ENCODE results near the gene PYGB.

Gene PYGB

DNA sequence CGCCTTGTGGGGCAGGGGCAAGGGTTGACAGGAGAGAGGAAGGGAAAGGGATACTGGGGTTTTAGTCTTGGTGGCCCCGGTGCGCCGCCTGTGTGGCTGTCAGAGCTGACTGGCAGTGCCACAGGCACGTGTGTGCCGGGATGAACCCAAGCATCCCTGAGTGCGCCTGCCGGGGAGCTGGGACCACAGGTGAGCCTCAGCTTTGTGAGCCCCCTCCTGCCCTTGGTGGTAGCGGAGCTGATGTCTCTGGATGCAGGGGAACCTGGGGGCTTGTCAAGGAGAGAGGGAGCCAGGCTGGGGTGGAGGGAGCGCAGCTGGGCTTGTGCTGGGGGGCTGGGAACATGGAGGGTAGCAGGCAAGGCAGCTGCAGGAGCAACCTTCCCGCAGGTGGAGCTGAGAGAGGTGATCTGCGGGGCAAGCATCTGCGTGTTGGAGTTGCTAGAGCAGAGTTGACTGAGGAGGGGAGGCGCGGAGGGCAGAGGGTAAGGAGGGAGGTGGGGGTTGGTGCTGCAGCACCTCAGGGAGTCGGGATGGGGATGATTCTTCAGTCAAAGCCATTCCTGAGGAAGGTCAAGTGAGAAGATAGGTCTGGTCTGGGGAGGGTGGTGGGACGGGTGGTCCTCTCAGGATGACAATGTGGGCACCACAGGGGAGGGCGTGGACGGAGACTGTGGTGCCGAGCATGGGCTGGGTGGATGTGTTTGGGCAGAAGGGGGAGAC, 28.1 kb downstream of the PYGB start:
- no peak for TF ChIP-seq Cebpa-rat (IDR thresholded peaks at IDR 0.05)
- H3K4me2 ChIP-seq, result no peak overlapping the region
- H3K36me3 ChIP-seq, result peaks cover 83 to 100% (median 99%) of the 10 kb centered on the region in 11 experiments
- H3K9ac ChIP-seq, result no peak overlapping the region
- H4K20me1 ChIP-seq, result peaks cover 3 to 100% (median 67%) of the 10 kb centered on the region in 11 experiments; a peak in 20 of 22 replicates
- no peak overlapping the region for H3K4me3 ChIP-seq
- peaks cover 13 to 19% (median 16%) of the 10 kb centered on the region in 10 experiments for H3K4me1 ChIP-seq
- H3K9me3 ChIP-seq (replicated peaks in 1 of 11), result no peaks in the 10 kb centered on the region
- 0 out of 22 replicates have a peak, but pooled peaks cover 0 to under 1% (median 0%) of the 10 kb centered on the region in 11 experiments for H3K27me3 ChIP-seq
- H3K27ac ChIP-seq, result no peak overlapping the region

DNA sequence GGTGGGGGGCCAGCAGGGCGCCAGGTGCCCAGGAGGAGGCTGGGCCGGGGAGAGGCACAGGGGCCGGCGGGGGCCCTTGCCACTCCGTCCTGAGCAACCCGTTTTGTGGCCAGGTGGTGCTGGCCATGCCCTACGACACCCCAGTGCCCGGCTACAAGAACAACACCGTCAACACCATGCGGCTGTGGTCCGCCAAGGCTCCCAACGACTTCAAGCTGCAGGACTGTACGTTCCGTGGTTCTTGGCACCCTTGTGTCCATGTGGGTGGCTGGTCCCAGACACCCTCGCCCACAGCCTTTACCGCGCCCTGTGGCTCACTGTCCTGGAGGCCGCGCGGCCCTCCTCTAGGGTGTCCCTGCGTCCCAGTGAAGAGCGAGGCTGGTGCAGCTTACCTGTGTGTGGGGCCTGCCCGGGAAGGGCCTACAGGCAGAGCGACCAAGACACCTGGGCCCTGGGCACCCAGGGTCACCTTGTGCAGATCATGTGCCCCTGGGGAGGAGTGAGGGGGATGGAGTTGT, 28.7 kb downstream of the PYGB start:
- H4K20me1 ChIP-seq, result peaks cover 3 to 100% (median 68%) of the 10 kb centered on the region in 11 experiments; a peak in 20 of 22 replicates
- peaks cover 19 to 25% (median 22%) of the 10 kb centered on the region in 10 experiments for H3K4me1 ChIP-seq
- H3K9ac ChIP-seq, result no peak overlapping the region
- no peak overlapping the region for H3K27ac ChIP-seq
- H3K4me2 ChIP-seq, result no peak overlapping the region
- H3K27me3 ChIP-seq, result 0 out of 22 replicates have a peak, but pooled peaks cover 0 to 5% (median 0%) of the 10 kb centered on the region in 11 experiments
- H3K9me3 ChIP-seq (replicated peaks in 1 of 11), result no peaks in the 10 kb centered on the region
- no peak overlapping the region for H3K4me3 ChIP-seq
- H3K36me3 ChIP-seq, result peaks cover 77 to 100% (median 94%) of the 10 kb centered on the region in 11 experiments
- TF ChIP-seq Cebpa-rat (IDR thresholded peaks at IDR 0.05), result no peak

DNA sequence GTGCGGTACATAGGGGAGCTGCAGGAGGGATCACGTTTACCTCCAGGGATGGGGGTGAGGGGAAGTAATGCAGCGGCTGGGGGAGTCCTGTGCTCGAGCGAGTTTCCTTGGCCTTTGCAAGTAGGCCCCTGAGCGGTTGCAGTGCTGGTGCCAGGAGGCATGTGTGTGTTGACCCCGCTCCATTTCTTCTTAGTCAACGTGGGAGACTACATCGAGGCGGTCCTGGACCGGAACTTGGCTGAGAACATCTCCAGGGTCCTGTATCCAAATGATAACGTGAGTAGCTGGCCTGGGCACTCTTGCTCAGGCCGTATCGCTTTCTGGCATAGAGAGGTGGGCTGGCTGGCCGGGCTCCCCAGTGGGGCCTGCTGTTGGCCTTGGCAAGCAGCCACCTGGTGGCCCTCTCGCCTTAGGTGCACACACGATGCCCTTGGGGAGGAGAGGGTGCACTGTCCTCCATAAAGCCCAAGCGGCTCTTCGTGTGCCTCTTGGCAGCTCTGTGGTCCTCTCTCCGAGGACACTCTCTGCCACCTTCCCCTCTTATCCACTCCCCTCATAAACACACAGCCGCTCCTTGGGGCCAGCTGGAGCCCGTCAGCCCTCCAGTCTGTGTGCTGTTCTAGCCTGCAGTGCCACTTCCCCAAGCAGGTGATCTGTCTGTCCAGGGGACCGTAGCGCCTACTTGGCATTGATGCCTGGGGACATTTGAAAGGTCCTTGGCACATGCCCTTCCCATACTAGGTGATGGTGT, 29.3 kb downstream of the PYGB start:
- H3K9me3 ChIP-seq (replicated peaks in 1 of 11), result no peaks in the 10 kb centered on the region

DNA sequence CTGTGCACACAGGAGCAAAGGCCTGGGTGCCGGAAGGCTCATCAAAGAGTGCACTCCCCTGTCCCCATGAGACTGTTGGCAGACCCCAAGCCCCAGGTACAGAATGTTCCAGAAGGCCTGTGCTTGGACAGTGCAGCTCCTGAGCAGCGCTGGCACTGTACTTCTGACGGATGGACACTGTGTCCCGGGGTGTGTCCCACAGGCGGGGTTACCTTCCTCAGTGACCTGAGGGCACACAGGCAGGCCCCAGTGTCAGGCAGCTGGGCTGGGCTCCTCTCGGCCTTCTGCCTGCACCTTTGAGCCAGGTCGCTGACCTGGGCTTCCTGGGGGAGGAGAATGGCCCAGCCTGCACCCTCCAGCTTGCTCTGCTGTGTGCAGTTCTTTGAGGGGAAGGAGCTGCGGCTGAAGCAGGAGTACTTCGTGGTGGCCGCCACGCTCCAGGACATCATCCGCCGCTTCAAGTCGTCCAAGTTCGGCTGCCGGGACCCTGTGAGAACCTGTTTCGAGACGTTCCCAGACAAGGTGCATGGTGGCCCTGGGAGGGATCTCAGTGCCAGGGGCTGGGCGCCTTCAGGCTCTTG, 30.1 kb downstream of the PYGB start:
- no peaks in the 10 kb centered on the region for H3K9me3 ChIP-seq (replicated peaks in 1 of 11)
- no peak for TF ChIP-seq Cebpa-rat (IDR thresholded peaks at IDR 0.05)
- no peak overlapping the region for H3K4me3 ChIP-seq
- peaks cover 3 to 100% (median 79%) of the 10 kb centered on the region in 11 experiments; a peak in 20 of 22 replicates for H4K20me1 ChIP-seq
- H3K4me2 ChIP-seq, result no peak overlapping the region
- no peak overlapping the region for H3K27ac ChIP-seq
- peaks cover 65 to 100% (median 86%) of the 10 kb centered on the region in 11 experiments for H3K36me3 ChIP-seq
- H3K27me3 ChIP-seq, result 0 out of 22 replicates have a peak, but pooled peaks cover 0 to 5% (median 0%) of the 10 kb centered on the region in 11 experiments
- peaks cover 30 to 39% (median 36%) of the 10 kb centered on the region in 10 experiments for H3K4me1 ChIP-seq
- no peak overlapping the region for H3K9ac ChIP-seq

More for the DNA sequence above, 29.3 kb downstream of the PYGB start:
- Histone ChIP-seq H3K36me3 (peaks cover 71 to 100% (median 88%) of the 10 kb centered on the region in 11 experiments), H3K27ac (no peak overlapping the region), H3K9ac (no peak overlapping the region), H3K4me3 (no peak overlapping the region), H4K20me1 (peaks cover 3 to 100% (median 71%) of the 10 kb centered on the region in 11 experiments; a peak in 20 of 22 replicates), H3K4me2 (no peak overlapping the region), H3K27me3 (0 out of 22 replicates have a peak, but pooled peaks cover 0 to 5% (median 0%) of the 10 kb centered on the region in 11 experiments), H3K4me1 (peaks cover 25 to 31% (median 28%) of the 10 kb centered on the region in 10 experiments)
- TF ChIP-seq Cebpa-rat (IDR thresholded peaks at IDR 0.05), result no peak

DNA sequence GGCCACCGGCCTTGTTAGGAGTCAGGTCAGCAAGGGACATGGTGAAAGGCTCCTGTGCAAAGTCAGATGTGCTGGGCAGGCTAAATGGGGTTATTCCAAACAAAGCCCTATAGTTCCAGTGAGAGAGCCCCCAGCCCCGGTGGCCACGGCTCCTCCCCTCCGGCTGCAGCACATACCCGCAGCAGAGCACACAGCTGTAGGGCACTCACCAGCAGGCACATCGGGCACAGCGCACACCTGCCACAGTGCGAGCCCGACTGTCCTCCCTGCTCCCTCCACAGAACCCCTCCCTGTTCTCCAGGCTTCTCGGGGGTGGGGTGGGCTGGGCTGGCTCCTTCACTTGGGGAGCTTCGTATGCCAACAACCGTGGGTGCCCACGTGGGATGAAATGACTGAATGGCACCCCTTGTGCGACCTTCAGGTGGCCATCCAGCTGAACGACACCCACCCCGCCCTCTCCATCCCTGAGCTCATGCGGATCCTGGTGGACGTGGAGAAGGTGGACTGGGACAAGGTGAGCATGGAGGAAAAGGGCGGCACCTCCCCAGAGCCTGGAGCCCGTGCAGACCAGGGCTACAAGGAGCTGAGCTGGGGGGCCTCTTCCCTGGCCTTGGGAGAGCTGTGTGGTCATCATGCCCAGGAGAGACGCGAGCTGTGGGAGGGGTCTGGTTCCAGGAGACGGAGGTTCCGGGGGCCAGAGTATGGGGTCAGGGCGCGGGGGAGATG, 30.9 kb downstream of the PYGB start:
- H3K4me1 ChIP-seq, result peaks cover 30 to 47% (median 41%) of the 10 kb centered on the region in 10 experiments
- peaks cover 3 to 100% (median 81%) of the 10 kb centered on the region in 11 experiments; a peak in 20 of 22 replicates for H4K20me1 ChIP-seq
- no peak overlapping the region for H3K9ac ChIP-seq
- no peak overlapping the region for H3K27ac ChIP-seq
- H3K4me3 ChIP-seq, result no peak overlapping the region
- no peaks in the 10 kb centered on the region for H3K9me3 ChIP-seq (replicated peaks in 1 of 11)
- no peak overlapping the region for H3K4me2 ChIP-seq
- TF ChIP-seq Cebpa-rat (IDR thresholded peaks at IDR 0.05), result no peak
- 0 out of 22 replicates have a peak, but pooled peaks cover 0 to 5% (median 0%) of the 10 kb centered on the region in 11 experiments for H3K27me3 ChIP-seq
- H3K36me3 ChIP-seq, result peaks cover 64 to 100% (median 85%) of the 10 kb centered on the region in 11 experiments

DNA sequence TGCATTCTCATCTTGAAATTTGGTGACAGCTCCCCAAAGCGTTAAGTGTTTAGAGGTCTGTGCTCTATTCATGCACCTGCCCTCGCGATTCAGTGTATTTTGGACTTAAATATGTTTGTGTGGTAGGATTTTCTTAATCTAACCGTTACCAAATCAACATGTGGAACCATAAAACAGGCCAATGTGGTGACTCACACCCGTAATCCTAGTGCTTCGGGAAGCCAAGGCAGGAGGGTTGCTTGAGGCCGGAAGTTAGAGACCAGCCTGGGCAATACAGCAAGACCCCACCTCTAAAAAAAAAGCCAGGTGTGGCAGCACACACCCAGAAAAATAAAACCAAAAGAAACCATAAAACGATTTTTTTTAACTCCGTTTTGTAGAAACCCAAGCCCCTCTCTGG, 31.5 kb downstream of the PYGB start:
- Histone ChIP-seq H3K4me3 (no peak overlapping the region), H3K9me3 (replicated peaks in 1 of 11) (no peaks in the 10 kb centered on the region), H3K9ac (no peak overlapping the region), H3K4me2 (peak overlapping the region in 8 of 11 experiments; percentile 78 to 90 (median 87); a peak in 16 of 22 replicates), H3K27ac (no peak overlapping the region), H3K36me3 (peaks cover 64 to 100% (median 85%) of the 10 kb centered on the region in 11 experiments), H3K27me3 (0 out of 22 replicates have a peak, but pooled peaks cover 0 to 5% (median 0%) of the 10 kb centered on the region in 11 experiments), H4K20me1 (peaks cover 3 to 100% (median 83%) of the 10 kb centered on the region in 11 experiments; a peak in 20 of 22 replicates), H3K4me1 (peaks cover 30 to 53% (median 41%) of the 10 kb centered on the region in 10 experiments)
- TF ChIP-seq Cebpa-rat (IDR thresholded peaks at IDR 0.05), result no peak

DNA sequence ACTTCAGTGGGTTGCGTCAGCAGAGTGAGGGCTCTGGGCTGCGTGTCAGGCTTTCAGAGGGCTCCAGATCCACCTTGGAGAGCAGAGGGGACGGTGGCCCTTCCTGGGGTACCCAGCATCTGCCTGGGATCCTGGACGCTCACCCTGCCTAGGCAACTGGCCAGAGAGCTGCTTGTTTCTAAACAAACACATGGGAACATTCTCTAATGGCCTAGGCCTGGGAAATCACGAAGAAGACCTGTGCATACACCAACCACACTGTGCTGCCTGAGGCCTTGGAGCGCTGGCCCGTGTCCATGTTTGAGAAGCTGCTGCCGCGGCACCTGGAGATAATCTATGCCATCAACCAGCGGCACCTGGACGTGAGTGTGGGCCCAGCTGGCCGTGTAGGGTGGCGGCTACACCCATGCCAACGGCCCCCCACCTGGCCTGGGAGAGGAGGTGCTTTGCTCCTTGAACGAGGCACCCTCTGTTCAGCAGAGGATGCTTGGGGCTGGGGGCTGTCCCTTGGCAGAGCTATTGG, 32.2 kb downstream of the PYGB start:
- Histone ChIP-seq H3K9ac (peak overlapping the region in 3 of 11 experiments; percentile 21 to 44 (median 26); a peak in 1 of 22 replicates), H3K36me3 (peaks cover 64 to 100% (median 85%) of the 10 kb centered on the region in 11 experiments), H3K4me2 (peak overlapping the region; percentile 68 to 90 (median 87); a peak in 19 of 22 replicates), H4K20me1 (peaks cover 3 to 98% (median 84%) of the 10 kb centered on the region in 11 experiments; a peak in 20 of 22 replicates), H3K27ac (peak overlapping the region in 2 of 11 experiments; percentile 51 to 54; a peak in 5 of 22 replicates), H3K27me3 (0 out of 22 replicates have a peak, but pooled peaks cover 0 to 5% (median 0%) of the 10 kb centered on the region in 11 experiments), H3K9me3 (replicated peaks in 1 of 11) (no peaks in the 10 kb centered on the region), H3K4me3 (no peak overlapping the region), H3K4me1 (peaks cover 30 to 57% (median 41%) of the 10 kb centered on the region in 10 experiments)
- TF ChIP-seq Cebpa-rat (IDR thresholded peaks at IDR 0.05), result no peak
